Measurements from ENCODE around the gene METTL17. TPM values are rescaled to one million over a fixed set of nuclear protein-coding genes. Genes with fewer than 3 reads are reported as not detected.

Gene METTL17
- total and polyA plus RNA-seq, 9 of the 15 experiments (the other 6 are each of a cell fraction or from before 2014, with no cell fraction given): 65.6 to 150 (median 90.0) TPM

GRCh38 chr14:21014761-21015190 lies 25.0 kb downstream of the METTL17 start (continued):
- TF ChIP-seq, protein P1, sequence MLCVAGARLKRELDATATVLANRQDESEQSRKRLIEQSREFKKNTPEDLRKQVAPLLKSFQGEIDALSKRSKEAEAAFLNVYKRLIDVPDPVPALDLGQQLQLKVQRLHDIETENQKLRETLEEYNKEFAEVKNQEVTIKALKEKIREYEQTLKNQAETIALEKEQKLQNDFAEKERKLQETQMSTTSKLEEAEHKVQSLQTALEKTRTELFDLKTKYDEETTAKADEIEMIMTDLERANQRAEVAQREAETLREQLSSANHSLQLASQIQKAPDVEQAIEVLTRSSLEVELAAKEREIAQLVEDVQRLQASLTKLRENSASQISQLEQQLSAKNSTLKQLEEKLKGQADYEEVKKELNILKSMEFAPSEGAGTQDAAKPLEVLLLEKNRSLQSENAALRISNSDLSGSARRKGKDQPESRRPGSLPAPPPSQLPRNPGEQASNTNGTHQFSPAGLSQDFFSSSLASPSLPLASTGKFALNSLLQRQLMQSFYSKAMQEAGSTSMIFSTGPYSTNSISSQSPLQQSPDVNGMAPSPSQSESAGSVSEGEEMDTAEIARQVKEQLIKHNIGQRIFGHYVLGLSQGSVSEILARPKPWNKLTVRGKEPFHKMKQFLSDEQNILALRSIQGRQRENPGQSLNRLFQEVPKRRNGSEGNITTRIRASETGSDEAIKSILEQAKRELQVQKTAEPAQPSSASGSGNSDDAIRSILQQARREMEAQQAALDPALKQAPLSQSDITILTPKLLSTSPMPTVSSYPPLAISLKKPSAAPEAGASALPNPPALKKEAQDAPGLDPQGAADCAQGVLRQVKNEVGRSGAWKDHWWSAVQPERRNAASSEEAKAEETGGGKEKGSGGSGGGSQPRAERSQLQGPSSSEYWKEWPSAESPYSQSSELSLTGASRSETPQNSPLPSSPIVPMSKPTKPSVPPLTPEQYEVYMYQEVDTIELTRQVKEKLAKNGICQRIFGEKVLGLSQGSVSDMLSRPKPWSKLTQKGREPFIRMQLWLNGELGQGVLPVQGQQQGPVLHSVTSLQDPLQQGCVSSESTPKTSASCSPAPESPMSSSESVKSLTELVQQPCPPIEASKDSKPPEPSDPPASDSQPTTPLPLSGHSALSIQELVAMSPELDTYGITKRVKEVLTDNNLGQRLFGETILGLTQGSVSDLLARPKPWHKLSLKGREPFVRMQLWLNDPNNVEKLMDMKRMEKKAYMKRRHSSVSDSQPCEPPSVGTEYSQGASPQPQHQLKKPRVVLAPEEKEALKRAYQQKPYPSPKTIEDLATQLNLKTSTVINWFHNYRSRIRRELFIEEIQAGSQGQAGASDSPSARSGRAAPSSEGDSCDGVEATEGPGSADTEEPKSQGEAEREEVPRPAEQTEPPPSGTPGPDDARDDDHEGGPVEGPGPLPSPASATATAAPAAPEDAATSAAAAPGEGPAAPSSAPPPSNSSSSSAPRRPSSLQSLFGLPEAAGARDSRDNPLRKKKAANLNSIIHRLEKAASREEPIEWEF (CRISPR knock-in tag; IDR thresholded peaks at IDR 0.05): no peak
- TF ChIP-seq TGIF2 (CRISPR knock-in tag; IDR thresholded peaks at IDR 0.05): no peak
- TF ChIP-seq ZSCAN32 (CRISPR knock-in tag; IDR thresholded peaks at IDR 0.05): no peak
- no peak for TF ChIP-seq SUPT5H (IDR thresholded peaks at IDR 0.05)
- 0 out of 2 replicates have a peak, but pooled peaks have one; percentile 27 for TF ChIP-seq TEAD4 (IDR thresholded peaks at IDR 0.05; ENCODE audit: low read length)
- no peak for TF ChIP-seq TEAD4 (CRISPR knock-in tag; IDR thresholded peaks at IDR 0.05; ENCODE audit: borderline replicate concordance)
- no peak for TF ChIP-seq ATF1 (CRISPR knock-in tag; IDR thresholded peaks at IDR 0.05)
- 0 out of 2 replicates have a peak, but pooled peaks have one; percentile 26 for TF ChIP-seq ATF1 (tag; IDR thresholded peaks at IDR 0.05)
- no peak for TF ChIP-seq NCOA2 (IDR thresholded peaks at IDR 0.05; ENCODE audit: partially characterized antibody in 2 of 2)
- peak; percentile 76 to 95 (median 93) for TF ChIP-seq CTCF (IDR thresholded peaks at IDR 0.05 in 2 of 3, conservative IDR thresholded peaks at IDR 0.05 in 1 of 3; ENCODE audit: insufficient read depth in 2 of 3, low read depth in 1 of 3, low read length in 3 of 3)
- no peak for TF ChIP-seq CSDE1 (IDR thresholded peaks at IDR 0.05)
- TF ChIP-seq SMARCE1 (IDR thresholded peaks at IDR 0.05): no peak
- no peak for TF ChIP-seq CHAMP1 (IDR thresholded peaks at IDR 0.05)
- TF ChIP-seq MLLT1 (IDR thresholded peaks at IDR 0.05): no peak
- TF ChIP-seq ZNF253 (CRISPR knock-in tag; conservative IDR thresholded peaks at IDR 0.05): no peak
- no peak for TF ChIP-seq CREB3L1 (IDR thresholded peaks at IDR 0.05; ENCODE audit: borderline replicate concordance, low read depth)
- no peak for TF ChIP-seq ZNF830 (CRISPR knock-in tag; IDR thresholded peaks at IDR 0.05)

Data from K562 (cell line).